H9 (cell line): ENCODE measurements around the gene INHBB. TPM values are rescaled to one million over a fixed set of nuclear protein-coding genes. Genes with fewer than 3 reads are reported as not detected.
A peak's percentile ranks its signal among the peaks of the same experiment; 100 is the strongest.

ENCODE experiments used
- DNase-seq: peaks from one replicate; pipeline ENCODE4 v3.0.0-alpha.2; 2017
- H2AFZ ChIP-seq: one replicate; pipeline ENCODE4 v1.6.1; 2013; ENCODE audit warnings: mild to moderate bottlenecking, low read length, control low read depth, moderate library complexity
- H2AK5ac ChIP-seq: 2 replicates; pipeline ENCODE4 v1.6.1; 2013; ENCODE audit warnings: low read length, control low read depth, mixed read lengths; ENCODE audit not compliant: insufficient read length
- H2BK120ac ChIP-seq: one replicate; pipeline ENCODE4 v1.6.1; 2013; ENCODE audit warnings: low read depth, mild to moderate bottlenecking, low read length, control low read depth, inconsistent platforms; ENCODE audit not compliant: poor library complexity, severe bottlenecking
- H2BK12ac ChIP-seq: 2 replicates; pipeline ENCODE4 v1.6.1; 2013; ENCODE audit warnings: low read length, control low read depth, mixed read lengths, low read depth; ENCODE audit not compliant: insufficient read length
- H2BK15ac ChIP-seq: 2 replicates; pipeline ENCODE4 v1.6.1; 2013; ENCODE audit warnings: low read depth, low read length, control low read depth
- H2BK20ac ChIP-seq: one replicate; pipeline ENCODE4 v1.6.1; 2013; ENCODE audit warnings: low read depth, mild to moderate bottlenecking, low read length, control low read depth, inconsistent platforms; ENCODE audit not compliant: poor library complexity, severe bottlenecking
- H2BK5ac ChIP-seq: 2 replicates; pipeline ENCODE4 v1.6.1; 2013; ENCODE audit warnings: low read length, control low read depth, mixed read lengths; ENCODE audit not compliant: insufficient read length
- H3K14ac ChIP-seq: 2 replicates; pipeline ENCODE4 v1.6.1; 2013; ENCODE audit warnings: low read length, control low read depth; ENCODE audit not compliant: insufficient read depth
- H3K18ac ChIP-seq: 2 replicates; pipeline ENCODE4 v1.6.1; 2013; ENCODE audit warnings: low read depth, mild to moderate bottlenecking, mixed read lengths, low read length, control low read depth; ENCODE audit not compliant: insufficient read length
- H3K23ac ChIP-seq: 2 replicates; pipeline ENCODE4 v1.6.1; 2013; ENCODE audit warnings: low read length, control low read depth, mixed read lengths, low read depth; ENCODE audit not compliant: insufficient read length
- H3K23me2 ChIP-seq: 2 replicates; pipeline ENCODE4 v1.6.1; 2013; ENCODE audit warnings: low read depth, mild to moderate bottlenecking, mixed read lengths, low read length, control low read depth; ENCODE audit not compliant: insufficient read length, poor library complexity, severe bottlenecking
- H3K27ac ChIP-seq: 2 replicates; pipeline ENCODE4 v1.5.1; 2013; ENCODE audit warnings: low read length, control low read depth, mixed read lengths, low read depth; ENCODE audit not compliant: insufficient read length
- H3K27me3 ChIP-seq: 2 replicates; pipeline ENCODE4 v1.6.1; 2013; ENCODE audit warnings: low read length, control low read depth, inconsistent platforms; ENCODE audit not compliant: insufficient read depth
- H3K4ac ChIP-seq: 2 replicates; pipeline ENCODE4 v1.6.1; 2013; ENCODE audit warnings: low read depth, mild to moderate bottlenecking, control low read depth, inconsistent platforms, low read length, moderate library complexity
- H3K4me1 ChIP-seq: 2 replicates; pipeline ENCODE4 v1.6.1; 2013; ENCODE audit warnings: low read length, control low read depth, inconsistent platforms; ENCODE audit not compliant: insufficient read depth
- H3K4me2 ChIP-seq: 2 replicates; pipeline ENCODE4 v1.6.1; 2013; ENCODE audit warnings: low read length, control low read depth, mixed read lengths; ENCODE audit not compliant: insufficient read length, insufficient read depth
- H3K56ac ChIP-seq: 2 replicates; pipeline ENCODE4 v1.6.1; 2013; ENCODE audit warnings: low read depth, mild to moderate bottlenecking, mixed read lengths, low read length, control low read depth; ENCODE audit not compliant: insufficient read length
- H3K79me1 ChIP-seq: 2 replicates; pipeline ENCODE4 v1.6.1; 2013; ENCODE audit warnings: low read depth, mild to moderate bottlenecking, moderate library complexity, low read length, control low read depth, inconsistent platforms; ENCODE audit not compliant: insufficient read depth, poor library complexity, severe bottlenecking
- H3K79me2 ChIP-seq: 2 replicates; pipeline ENCODE4 v1.6.1; 2013; ENCODE audit warnings: low read length, control low read depth, inconsistent platforms; ENCODE audit not compliant: insufficient read depth
- H3K9ac ChIP-seq: 2 replicates; pipeline ENCODE4 v1.6.1; 2013; ENCODE audit warnings: low read length, control low read depth, mixed read lengths; ENCODE audit not compliant: insufficient read length; ENCODE audit errors: extremely low read depth
- H3K9me3 ChIP-seq: one replicate; pipeline ENCODE4 v1.6.1; 2013; ENCODE audit warnings: low read depth, low read length, inconsistent platforms; ENCODE audit not compliant: control insufficient read depth
- H3T11ph ChIP-seq: one replicate; pipeline ENCODE4 v1.6.1; 2013; ENCODE audit warnings: mild to moderate bottlenecking, low read length, control low read depth, inconsistent platforms
- H4K20me1 ChIP-seq: one replicate; pipeline ENCODE4 v1.6.1; 2013; ENCODE audit not compliant: control insufficient read depth, insufficient read length, insufficient read depth
- H4K5ac ChIP-seq: 2 replicates; pipeline ENCODE4 v1.6.1; 2013; ENCODE audit warnings: low read depth, mild to moderate bottlenecking, mixed read lengths, low read length, control low read depth; ENCODE audit not compliant: insufficient read length
- H4K8ac ChIP-seq: replicated peaks from 2 replicates; pipeline ENCODE4 v1.6.1; 2013; ENCODE audit warnings: low read length, control low read depth, mixed read lengths, low read depth; ENCODE audit not compliant: insufficient read length
- H4K91ac ChIP-seq: 2 replicates; pipeline ENCODE4 v1.6.1; 2013; ENCODE audit warnings: low read depth, mild to moderate bottlenecking, moderate library complexity, mixed read lengths, low read length, control low read depth; ENCODE audit not compliant: insufficient read length
- H3K27ac Mint-ChIP-seq, 3 experiments: 2 replicates in 2 of 3; 3 replicates in 1 of 3; pipeline ENCODE4 v1.8.0; 2020 to 2021; ENCODE audit warnings: mixed read lengths in 3 of 3, mild to moderate bottlenecking in 1 of 3, moderate library complexity in 1 of 3
- H3K27me3 Mint-ChIP-seq: 2 replicates; pipeline ENCODE4 v1.8.0; 2021; ENCODE audit warnings: low read depth, mild to moderate bottlenecking, moderate library complexity, mixed read lengths
- H3K36me3 Mint-ChIP-seq, 3 experiments: 2 replicates in 2 of 3; 3 replicates in 1 of 3; pipeline ENCODE4 v1.8.0; 2020 to 2021; ENCODE audit warnings: low read depth in 3 of 3, mixed read lengths in 3 of 3; ENCODE audit not compliant: insufficient read depth in 1 of 3
- H3K4me1 Mint-ChIP-seq, 2 experiments: 2 replicates each; pipeline ENCODE4 v1.8.0; 2020; ENCODE audit warnings: mixed read lengths in 2 of 2
- H3K4me3 Mint-ChIP-seq, 2 experiments: 2 replicates in 1 of 2; 3 replicates in 1 of 2; pipeline ENCODE4 v1.8.0; 2020 to 2021; ENCODE audit warnings: mild to moderate bottlenecking in 2 of 2, mixed read lengths in 2 of 2, moderate library complexity in 1 of 2
- H3K9me3 Mint-ChIP-seq, 2 experiments: 2 replicates in 1 of 2; 3 replicates in 1 of 2; pipeline ENCODE4 v1.8.0; 2020; ENCODE audit warnings: mild to moderate bottlenecking in 2 of 2, mixed read lengths in 2 of 2, moderate library complexity in 1 of 2
- WGBS: extraction: QIAGEN DNeasy Blood & Tissue Kit; methylation state at CpG from one replicate; pipeline ENCODE4 v1.1.7; 2013; ENCODE audit warnings: missing lambda C conversion rate, low lambda C conversion rate, mixed read lengths; ENCODE audit not compliant: insufficient read length; ENCODE audit errors: extremely low coverage; 5-methylcytosine and 5-hydroxymethylcytosine counted together
- total RNA-seq: library from RNA; stranded (reverse); gene quantifications from 2 replicates; pipeline ENCODE4 v1.2.1, GENCODE V29; 2021
- TF ChIP-seq, protein P1 (sequence below): fragments of 200-600 bp; sonication (generic); conservative IDR thresholded peaks from 3 replicates; pipeline ENCODE4 v1.8.0; 2021; ENCODE audit warnings: antibody characterized with exemption, mild to moderate bottlenecking

INHBB gene
- total RNA-seq, 1 experiment from 2014 or later: 0.13 TPM

DNA sequence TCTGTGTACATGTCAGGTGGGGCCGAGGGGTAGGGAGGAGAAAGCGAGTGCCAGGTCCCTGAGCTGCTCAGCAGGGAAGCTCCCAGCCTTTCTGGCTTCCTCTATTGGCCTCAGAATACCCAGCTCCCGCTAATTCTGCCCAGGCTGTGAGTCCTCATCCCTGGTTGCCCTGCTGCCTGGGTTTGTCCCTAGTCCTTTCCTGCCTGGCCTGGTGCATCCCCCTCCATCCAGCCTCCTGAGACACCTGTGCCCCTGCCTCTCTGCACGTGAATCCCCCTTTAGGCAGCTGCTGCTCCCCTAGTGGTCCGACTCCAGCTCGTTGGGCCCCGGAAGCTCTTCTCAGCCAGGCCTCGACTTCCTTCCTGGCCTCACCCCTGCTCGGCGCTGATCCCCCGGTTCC lies 54.6 kb downstream of the INHBB start:
- H3K27me3 ChIP-seq: no peaks in the 10 kb centered on the region; the same call in 1 of the 2 replicates
- no peak overlapping the region for H3K56ac ChIP-seq
- H2AFZ ChIP-seq: no peak overlapping the region
- no peak overlapping the region for H3K23ac ChIP-seq
- no peak overlapping the region for H2BK15ac ChIP-seq
- no peak overlapping the region for H3K27ac ChIP-seq
- H3K4me2 ChIP-seq: no peak overlapping the region
- no peaks in the 10 kb centered on the region for H4K20me1 ChIP-seq
- no peaks in the 10 kb centered on the region for H3K79me2 ChIP-seq
- H2BK12ac ChIP-seq: no peak overlapping the region
- H2BK20ac ChIP-seq: no peak overlapping the region
- no peak overlapping the region for H3K4me3 Mint-ChIP-seq
- DNase-seq: peak; percentile 27
- no peaks in the 10 kb centered on the region for H3K23me2 ChIP-seq
- TF ChIP-seq, protein P1, sequence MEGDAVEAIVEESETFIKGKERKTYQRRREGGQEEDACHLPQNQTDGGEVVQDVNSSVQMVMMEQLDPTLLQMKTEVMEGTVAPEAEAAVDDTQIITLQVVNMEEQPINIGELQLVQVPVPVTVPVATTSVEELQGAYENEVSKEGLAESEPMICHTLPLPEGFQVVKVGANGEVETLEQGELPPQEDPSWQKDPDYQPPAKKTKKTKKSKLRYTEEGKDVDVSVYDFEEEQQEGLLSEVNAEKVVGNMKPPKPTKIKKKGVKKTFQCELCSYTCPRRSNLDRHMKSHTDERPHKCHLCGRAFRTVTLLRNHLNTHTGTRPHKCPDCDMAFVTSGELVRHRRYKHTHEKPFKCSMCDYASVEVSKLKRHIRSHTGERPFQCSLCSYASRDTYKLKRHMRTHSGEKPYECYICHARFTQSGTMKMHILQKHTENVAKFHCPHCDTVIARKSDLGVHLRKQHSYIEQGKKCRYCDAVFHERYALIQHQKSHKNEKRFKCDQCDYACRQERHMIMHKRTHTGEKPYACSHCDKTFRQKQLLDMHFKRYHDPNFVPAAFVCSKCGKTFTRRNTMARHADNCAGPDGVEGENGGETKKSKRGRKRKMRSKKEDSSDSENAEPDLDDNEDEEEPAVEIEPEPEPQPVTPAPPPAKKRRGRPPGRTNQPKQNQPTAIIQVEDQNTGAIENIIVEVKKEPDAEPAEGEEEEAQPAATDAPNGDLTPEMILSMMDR: no peak
- no peak overlapping the region for H3K18ac ChIP-seq
- H3K27me3 Mint-ChIP-seq: peaks cover 52% of the 10 kb centered on the region
- no peak overlapping the region; the same call in 1 of the 2 replicates for H3K14ac ChIP-seq
- H3K27ac Mint-ChIP-seq: no peak overlapping the region
- no CpG with 5 or more reads among the region's 11 CpGs for WGBS
- H2BK120ac ChIP-seq: no peak overlapping the region
- H4K91ac ChIP-seq: no peak overlapping the region
- H2AK5ac ChIP-seq: no peak overlapping the region
- H3K9ac ChIP-seq: no peak overlapping the region
- no peak overlapping the region for H2BK5ac ChIP-seq
- H3K79me1 ChIP-seq: no peaks in the 10 kb centered on the region
- H3K4me1 ChIP-seq: no peaks in the 10 kb centered on the region
- H4K8ac ChIP-seq: no peak overlapping the region
- H3K9me3 ChIP-seq: no peaks in the 10 kb centered on the region
- H3T11ph ChIP-seq: no peak overlapping the region
- no peak overlapping the region for H3K4ac ChIP-seq
- no peaks in the 10 kb centered on the region for H3K9me3 Mint-ChIP-seq
- no peak overlapping the region for H4K5ac ChIP-seq
- no peaks in the 10 kb centered on the region for H3K36me3 Mint-ChIP-seq
- peaks cover 3 to 10% of the 10 kb centered on the region in 2 experiments for H3K4me1 Mint-ChIP-seq

Other genes starting within 250 kb of the INHBB start
- 28.4 and 29.0 TPM in 2 replicates for gene TMEM185B, start 122.7 kb upstream of the INHBB start, total RNA-seq
- gene RALB, start 93.3 kb upstream of the INHBB start, total RNA-seq: 24.6 and 27.1 TPM in 2 replicates